ENCODE results near the gene HMGXB4. TPM values are rescaled to one million over a fixed set of nuclear protein-coding genes. Genes with fewer than 3 reads are reported as not detected.

Gene HMGXB4
- total RNA-seq, 4 donors from 2014 or later = 14.0 to 43.4 (median 26.2) TPM

DNA sequence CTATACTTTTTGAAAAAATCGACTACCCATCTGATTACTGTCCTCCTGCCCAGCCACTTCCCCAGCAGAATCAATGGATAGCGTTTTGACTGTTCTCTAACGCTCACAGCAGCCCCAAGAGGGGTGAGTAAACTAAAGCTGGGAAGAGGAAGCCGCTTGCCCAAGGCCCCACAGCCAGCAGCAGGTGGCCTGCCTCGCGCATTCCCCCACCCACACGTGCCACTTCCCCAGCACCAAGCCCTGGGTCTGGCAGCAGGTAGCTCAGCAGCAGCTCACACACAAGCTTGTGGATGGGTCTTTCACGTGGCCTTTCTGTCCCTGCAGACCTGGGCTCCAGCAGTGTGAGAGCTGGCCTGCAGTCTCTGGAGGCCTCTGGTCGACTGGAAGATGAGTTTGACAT lies 76.7 kb downstream of the HMGXB4 start:
- Histone ChIP-seq H3K36me3 (peaks cover 0 to 51% (median 21%) of the 10 kb centered on the region in 4 donors), H3K27ac (no peak overlapping the region), H3K27me3 (no peaks in the 10 kb centered on the region), H3K4me1 (peaks cover 0 to 14% (median 6%) of the 10 kb centered on the region in 4 donors), H3K4me3 (no peak overlapping the region), H3K9me3 (no peaks in the 10 kb centered on the region)
- in situ Hi-C loops (cut with MboI; ENCODE audit: low pct_ligation_motif_present in 1 of 4, low pct_unique_long_range_greater_than_20kb in 1 of 4, low sequenced_read_pairs in 3 of 4) (no loop called here), intact Hi-C loops (cut with DNase I; ENCODE audit: low total_unique reads) (no loop called here)
- 61 to 72% methylated on average over 3 to 9 of the region's 9 CpGs for WGBS, 2 donors (ENCODE audit: low coverage in 1 of 2)
- no peak for DNase-seq
- TF ChIP-seq CTCF (IDR thresholded peaks at IDR 0.05) = no peak
- TF ChIP-seq POLR2AphosphoS5 (IDR thresholded peaks at IDR 0.05) = no peak
- no peak for TF ChIP-seq POLR2A (IDR thresholded peaks at IDR 0.05)
- no peak for TF ChIP-seq EP300 (IDR thresholded peaks at IDR 0.05; ENCODE audit: low read depth)

DNA sequence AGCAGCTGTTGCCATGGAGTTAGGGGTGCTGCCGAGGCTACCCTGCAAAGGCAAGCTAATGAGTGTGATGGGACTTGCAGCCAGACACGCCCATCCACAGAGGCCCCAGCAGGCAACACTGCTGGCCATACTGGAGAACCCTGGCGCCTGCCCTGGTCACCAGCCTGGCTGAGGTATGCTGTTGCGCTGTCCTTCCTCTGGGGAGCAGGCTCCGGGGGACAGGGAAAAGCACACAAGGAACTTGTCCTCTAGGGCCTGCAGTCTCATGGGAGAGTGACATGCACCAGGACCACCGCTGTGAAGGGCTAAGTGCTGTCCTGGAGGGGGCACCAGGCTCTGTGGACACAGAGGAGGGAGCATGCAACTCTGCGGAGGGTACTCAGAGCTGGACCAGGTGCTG lies 78.2 kb downstream of the HMGXB4 start:
- in situ Hi-C loops (cut with MboI; ENCODE audit: low pct_ligation_motif_present in 1 of 4, low pct_unique_long_range_greater_than_20kb in 1 of 4, low sequenced_read_pairs in 3 of 4) = no loop called here
- H3K9me3 ChIP-seq = no peaks in the 10 kb centered on the region
- intact Hi-C loops (cut with DNase I; ENCODE audit: low total_unique reads) = no loop called here
- 87% methylated on average over 7 of the region's 7 CpGs; no CpG with 5 or more reads in 1 of the 2 donors for WGBS, 2 donors (ENCODE audit: low coverage in 1 of 2)
- no peak overlapping the region for H3K27ac ChIP-seq
- peaks cover 0 to 4% (median 3%) of the 10 kb centered on the region in 4 donors for H3K4me1 ChIP-seq
- no peak overlapping the region for H3K4me3 ChIP-seq
- TF ChIP-seq EP300 (IDR thresholded peaks at IDR 0.05; ENCODE audit: low read depth) (no peak), CTCF (IDR thresholded peaks at IDR 0.05) (no peak), POLR2AphosphoS5 (IDR thresholded peaks at IDR 0.05) (no peak), POLR2A (IDR thresholded peaks at IDR 0.05) (no peak)
- no peaks in the 10 kb centered on the region for H3K27me3 ChIP-seq
- peaks cover 0 to 51% (median 21%) of the 10 kb centered on the region in 4 donors for H3K36me3 ChIP-seq
- DNase-seq = no peak

DNA sequence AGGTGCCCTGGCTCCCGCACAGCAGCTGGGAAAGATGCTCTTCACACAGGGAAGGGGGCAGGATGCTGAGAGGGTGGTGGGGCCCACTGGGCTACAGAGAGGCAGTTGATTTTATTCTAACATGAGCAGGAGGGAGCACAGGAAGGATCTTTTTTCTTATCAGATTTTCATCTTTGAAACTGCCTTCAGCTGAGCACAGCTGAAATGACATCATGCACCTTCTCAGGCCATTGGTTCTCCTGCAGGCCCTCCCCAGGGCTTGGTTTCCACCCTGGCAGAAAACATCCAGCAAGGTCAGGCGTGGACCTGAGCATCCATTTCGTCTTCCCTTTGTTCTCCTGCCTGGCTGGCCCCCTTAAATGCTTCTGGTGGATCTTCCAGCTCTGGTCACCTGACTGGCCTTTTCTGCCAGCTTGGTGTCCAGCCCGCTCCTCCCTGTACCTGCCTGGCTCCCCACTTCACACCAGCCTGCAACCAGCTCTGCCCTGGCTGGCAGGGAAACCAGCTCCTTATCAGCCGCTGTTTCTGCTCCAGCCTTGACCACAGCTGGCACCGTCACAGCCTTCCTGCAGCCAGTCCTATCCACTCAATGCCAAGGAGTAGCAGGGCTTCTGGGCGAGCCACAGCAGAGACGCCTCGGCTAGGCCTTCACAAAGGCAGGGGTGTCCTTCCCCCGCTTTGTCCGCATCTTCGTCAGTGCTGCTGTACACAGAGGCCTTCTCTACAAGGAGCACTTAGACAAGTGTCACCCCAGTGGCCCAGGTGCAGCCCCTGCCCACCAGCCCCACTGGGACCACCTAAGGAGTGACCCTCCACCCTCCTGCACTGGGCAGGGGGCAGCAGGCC lies 78.9 kb downstream of the HMGXB4 start:
- peaks cover 0 to 51% (median 21%) of the 10 kb centered on the region in 4 donors for H3K36me3 ChIP-seq
- no peaks in the 10 kb centered on the region for H3K9me3 ChIP-seq
- WGBS, 2 donors (ENCODE audit: low coverage in 1 of 2) = 92 to 100% methylated on average over 1 to 12 of the region's 12 CpGs
- DNase-seq = no peak
- intact Hi-C loops (cut with DNase I; ENCODE audit: low total_unique reads) (no loop called here), in situ Hi-C loops (cut with MboI; ENCODE audit: low pct_ligation_motif_present in 1 of 4, low pct_unique_long_range_greater_than_20kb in 1 of 4, low sequenced_read_pairs in 3 of 4) (no loop called here)
- TF ChIP-seq POLR2AphosphoS5 (IDR thresholded peaks at IDR 0.05) (no peak), EP300 (IDR thresholded peaks at IDR 0.05; ENCODE audit: low read depth) (no peak), CTCF (IDR thresholded peaks at IDR 0.05) (no peak), POLR2A (IDR thresholded peaks at IDR 0.05) (no peak)
- H3K4me3 ChIP-seq = no peak overlapping the region
- H3K27me3 ChIP-seq = no peaks in the 10 kb centered on the region
- H3K4me1 ChIP-seq = no peaks in the 10 kb centered on the region
- no peak overlapping the region for H3K27ac ChIP-seq

DNA sequence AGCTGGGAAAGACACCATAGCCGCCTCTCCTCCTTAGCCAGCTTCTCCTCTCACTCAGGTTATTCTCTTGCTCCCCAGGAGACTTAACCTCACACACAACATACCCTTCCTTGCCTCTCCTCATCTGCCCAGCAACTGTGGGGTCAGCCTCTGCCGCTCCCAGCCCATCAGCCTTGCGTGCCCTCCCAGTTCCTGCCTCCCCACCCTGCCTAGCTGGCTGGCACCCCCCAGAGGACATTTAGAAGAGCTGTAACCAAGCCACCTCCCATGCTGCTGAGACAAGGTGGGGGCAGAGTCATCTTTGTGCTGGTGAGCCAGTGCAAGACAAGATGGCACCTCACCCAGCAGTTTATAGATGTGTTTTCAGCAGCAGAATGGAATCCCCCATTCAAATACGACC lies 80.6 kb downstream of the HMGXB4 start:
- intact Hi-C loops (cut with DNase I; ENCODE audit: low total_unique reads) = no loop called here
- Histone ChIP-seq H3K4me1 (no peaks in the 10 kb centered on the region), H3K9me3 (no peaks in the 10 kb centered on the region), H3K27ac (no peak overlapping the region), H3K27me3 (no peaks in the 10 kb centered on the region), H3K36me3 (peaks cover 0 to 42% (median 13%) of the 10 kb centered on the region in 4 donors), H3K4me3 (no peak overlapping the region)
- 89 to 100% methylated on average over 1 to 4 of the region's 4 CpGs for WGBS, 2 donors (ENCODE audit: low coverage in 1 of 2)
- no peak for TF ChIP-seq POLR2A (IDR thresholded peaks at IDR 0.05)
- TF ChIP-seq CTCF (IDR thresholded peaks at IDR 0.05) = no peak
- no peak for TF ChIP-seq POLR2AphosphoS5 (IDR thresholded peaks at IDR 0.05)
- TF ChIP-seq EP300 (IDR thresholded peaks at IDR 0.05; ENCODE audit: low read depth) = no peak
- no peak for DNase-seq
- in situ Hi-C loops (cut with MboI; ENCODE audit: low pct_ligation_motif_present in 1 of 4, low pct_unique_long_range_greater_than_20kb in 1 of 4, low sequenced_read_pairs in 3 of 4) = no loop called here
